Spleen (tissue), 11 donors: Measurements from ENCODE around the gene SCAMP5. TPM values are rescaled to one million over a fixed set of nuclear protein-coding genes. Genes with fewer than 3 reads are reported as not detected.

Source experiments
- DNase-seq: peaks from one replicate; pipeline ENCODE4 v3.0.0-alpha.2; 2020
- H3K27ac ChIP-seq, 8 donors: fragments of 200-600 bp; sonication (generic) in 7 of 8; 1 replicate in 4 of 8; 2 replicates in 4 of 8; pipeline versions ENCODE4 v1.5.0 to v1.8.0; 2016 to 2021; ENCODE audit warnings: inconsistent platforms in 4 of 8, mild to moderate bottlenecking in 4 of 8, moderate library complexity in 1 of 8
- H3K27me3 ChIP-seq, 7 donors: fragments of 200-600 bp; sonication (generic) in 6 of 7; replicated peaks in 1 of 7; 1 replicate in 4 of 7; 2 replicates in 3 of 7; pipeline versions ENCODE4 v1.5.0 to v1.8.0; 2016 to 2021; ENCODE audit warnings: inconsistent platforms in 3 of 7, mild to moderate bottlenecking in 1 of 7
- H3K36me3 ChIP-seq, 6 donors: fragments of 200-600 bp; sonication (generic) in 5 of 6; 1 replicate in 4 of 6; 2 replicates in 2 of 6; pipeline versions ENCODE4 v1.5.0 to v1.8.0; 2016 to 2021; ENCODE audit warnings: inconsistent platforms in 2 of 6
- H3K4me1 ChIP-seq, 6 donors: fragments of 200-600 bp; sonication (generic) in 5 of 6; 1 replicate in 3 of 6; 2 replicates in 3 of 6; pipeline versions ENCODE4 v1.5.0 to v1.8.0; 2016 to 2021; ENCODE audit warnings: inconsistent platforms in 3 of 6
- H3K4me3 ChIP-seq, 8 donors: fragments of 200-600 bp; sonication (generic) in 7 of 8; 1 replicate in 4 of 8; 2 replicates in 4 of 8; pipeline versions ENCODE4 v1.5.0 to v1.8.0; 2016 to 2021; ENCODE audit warnings: inconsistent platforms in 4 of 8, mild to moderate bottlenecking in 4 of 8, moderate library complexity in 2 of 8
- H3K9me3 ChIP-seq, 8 donors: fragments of 200-600 bp; sonication (generic) in 7 of 8; 1 replicate in 4 of 8; 2 replicates in 4 of 8; pipeline versions ENCODE4 v1.5.0 to v1.8.0; 2016 to 2021; ENCODE audit warnings: inconsistent platforms in 4 of 8
- POLR2A ChIP-seq, 3 donors: fragments of 450-650 bp; IDR thresholded peaks; one replicate each; pipeline ENCODE4 v1.5.1; 2017; ENCODE audit warnings: antibody characterized with exemption in 3 of 3, mild to moderate bottlenecking in 1 of 3
- POLR2AphosphoS5 ChIP-seq, 3 donors: sonication (generic); formaldehyde crosslinking; IDR thresholded peaks; one replicate each; pipeline ENCODE4 v1.5.1; 2017; ENCODE audit warnings: antibody characterized with exemption in 3 of 3
- WGBS, 5 donors: extraction: QIAGEN DNeasy Blood & Tissue Kit in 3 of 5; methylation state at CpG; one replicate each; pipeline versions ENCODE4 v1.1.5 to v1.1.7; 2013 to 2018; 5-methylcytosine and 5-hydroxymethylcytosine counted together
- intact Hi-C: fragments of 100-400 bp; cut with DNase I; formaldehyde crosslinking; loops from one replicate; pipeline ENCODE4 v1.15.0; 2023; ENCODE audit warnings: low total_unique reads
- polyA plus RNA-seq, 3 donors: library from polyadenylated mRNA; stranded (reverse); fragments of 200-250 nt; gene quantifications; one replicate each; pipeline ENCODE4 v1.2.1, GENCODE V29; 2013
- total RNA-seq, 7 donors: library from RNA; depleted of rRNA in 3 of 7; stranded (reverse); fragments of >200 nt in 3 of 7; fragmentation: NEBNext Ultra II Directional in 4 of 7; extraction: Animal tissue kit (Norgen Biotek cat#: 25700) in 4 of 7; gene quantifications; one replicate each; pipeline versions ENCODE4 v1.1.0 to v1.2.1, GENCODE V29; 2016 to 2021
- TF ChIP-seq, protein P1 (sequence below), 11 experiments: fragments of 200-600 bp in 7 of 11; fragments of 450-650 bp in 4 of 11; sonication (generic) in 4 of 11; IDR thresholded peaks in 8 of 11; conservative IDR thresholded peaks in 3 of 11; 1 replicate in 7 of 11; 2 replicates in 4 of 11; pipeline versions ENCODE4 v1.4.0 to v1.8.0; 2016 to 2021; ENCODE audit warnings: antibody characterized with exemption in 11 of 11, inconsistent platforms in 4 of 11, mild to moderate bottlenecking in 1 of 11
- donor health status: healthy with polysubstance abuse.
- donor health status: DM: no; HTN: no; CAD: no; lungs with moderate emphysema.
- donor health status: DM: no; HTN: no; CAD: no.
- donor health status: Bipolar disorder and iron deficiency.
- donor health status: healthy.
- donor health status: DM: no; HTN: no; CAD: no.
- donor health status: DM: yes; HTN: yes; CAD: no.

SCAMP5 gene
- total and polyA plus RNA-seq, 10 donors, result 1.8 to 20.0 (median 8.0) TPM

DNA sequence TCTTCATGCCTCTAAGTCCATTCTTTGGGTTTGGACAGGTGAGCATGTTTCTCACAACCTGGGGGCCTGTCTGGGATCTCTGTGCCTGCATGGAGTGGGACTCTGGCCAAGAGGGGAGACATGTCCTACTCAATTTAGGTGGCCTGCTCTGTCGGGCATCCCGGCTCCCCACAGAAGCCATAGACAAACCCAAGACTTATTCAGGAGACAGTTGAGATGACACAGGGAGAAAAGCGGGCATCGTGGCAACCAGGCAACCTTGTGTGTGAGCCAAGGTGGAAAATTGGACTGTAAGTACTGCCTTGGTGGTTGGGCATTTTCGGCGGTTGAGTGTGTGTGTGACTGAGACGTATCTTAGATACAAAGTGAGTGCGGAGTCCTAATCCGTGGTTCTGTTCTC lies 68.5 kb downstream of the SCAMP5 start:
- WGBS, 5 donors, result 90 to 99% (median 97%) methylated on average over 9 of the region's 9 CpGs
- Histone ChIP-seq H3K27me3 (no peaks in the 10 kb centered on the region), H3K27ac (peak overlapping the region in 1 of 8 donors; percentile 51), H3K4me1 (peaks cover 3 to 67% (median 6%) of the 10 kb centered on the region in 6 donors), H3K36me3 (peaks cover 0 to 5% (median 0%) of the 10 kb centered on the region in 6 donors), H3K9me3 (peaks cover 0 to 16% (median 9%) of the 10 kb centered on the region in 8 donors), H3K4me3 (no peak overlapping the region)
- TF ChIP-seq, protein P1, sequence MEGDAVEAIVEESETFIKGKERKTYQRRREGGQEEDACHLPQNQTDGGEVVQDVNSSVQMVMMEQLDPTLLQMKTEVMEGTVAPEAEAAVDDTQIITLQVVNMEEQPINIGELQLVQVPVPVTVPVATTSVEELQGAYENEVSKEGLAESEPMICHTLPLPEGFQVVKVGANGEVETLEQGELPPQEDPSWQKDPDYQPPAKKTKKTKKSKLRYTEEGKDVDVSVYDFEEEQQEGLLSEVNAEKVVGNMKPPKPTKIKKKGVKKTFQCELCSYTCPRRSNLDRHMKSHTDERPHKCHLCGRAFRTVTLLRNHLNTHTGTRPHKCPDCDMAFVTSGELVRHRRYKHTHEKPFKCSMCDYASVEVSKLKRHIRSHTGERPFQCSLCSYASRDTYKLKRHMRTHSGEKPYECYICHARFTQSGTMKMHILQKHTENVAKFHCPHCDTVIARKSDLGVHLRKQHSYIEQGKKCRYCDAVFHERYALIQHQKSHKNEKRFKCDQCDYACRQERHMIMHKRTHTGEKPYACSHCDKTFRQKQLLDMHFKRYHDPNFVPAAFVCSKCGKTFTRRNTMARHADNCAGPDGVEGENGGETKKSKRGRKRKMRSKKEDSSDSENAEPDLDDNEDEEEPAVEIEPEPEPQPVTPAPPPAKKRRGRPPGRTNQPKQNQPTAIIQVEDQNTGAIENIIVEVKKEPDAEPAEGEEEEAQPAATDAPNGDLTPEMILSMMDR (IDR thresholded peaks at IDR 0.05 in 8 of 11, conservative IDR thresholded peaks at IDR 0.05 in 3 of 11), result no peak
- TF ChIP-seq POLR2A (IDR thresholded peaks at IDR 0.05), result no peak
- no peak for TF ChIP-seq POLR2AphosphoS5 (IDR thresholded peaks at IDR 0.05)
- intact Hi-C loops, result no loop called here
- DNase-seq, result no peak

DNA sequence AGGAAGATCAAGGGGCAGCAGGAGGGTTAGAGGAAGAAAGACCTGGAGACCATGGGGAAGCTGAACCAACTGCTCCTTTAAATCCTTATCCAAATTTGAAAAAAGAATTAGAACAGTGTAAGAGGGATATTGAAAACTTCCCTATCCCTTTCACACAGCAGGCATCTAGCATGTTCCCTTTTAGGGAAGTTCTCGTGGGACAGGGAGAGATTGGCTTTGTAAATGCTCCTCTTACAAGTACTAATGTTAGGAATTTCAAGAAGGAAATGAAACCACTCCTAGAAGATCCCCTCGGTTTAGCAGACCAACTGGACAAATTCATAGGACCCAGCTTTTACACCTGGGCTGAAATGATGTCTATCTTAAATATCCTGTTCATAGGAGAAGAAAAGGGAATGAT lies 69.5 kb downstream of the SCAMP5 start:
- intact Hi-C loops, result no loop called here
- Histone ChIP-seq H3K4me1 (peaks cover 10 to 76% (median 15%) of the 10 kb centered on the region in 6 donors), H3K4me3 (no peak overlapping the region), H3K27me3 (no peaks in the 10 kb centered on the region), H3K36me3 (peaks cover 0 to under 1% (median 0%) of the 10 kb centered on the region in 6 donors), H3K9me3 (peaks cover 0 to 16% (median 9%) of the 10 kb centered on the region in 8 donors), H3K27ac (peak overlapping the region in 3 of 8 donors; percentile 0 to 51 (median 22))
- 41 to 61% (median 47%) methylated on average over 2 of the region's 2 CpGs for WGBS, 5 donors
- DNase-seq, result no peak
- no peak for TF ChIP-seq POLR2A (IDR thresholded peaks at IDR 0.05)
- no peak for TF ChIP-seq POLR2AphosphoS5 (IDR thresholded peaks at IDR 0.05)
- TF ChIP-seq, protein P1 (IDR thresholded peaks at IDR 0.05 in 8 of 11, conservative IDR thresholded peaks at IDR 0.05 in 3 of 11), result no peak

DNA sequence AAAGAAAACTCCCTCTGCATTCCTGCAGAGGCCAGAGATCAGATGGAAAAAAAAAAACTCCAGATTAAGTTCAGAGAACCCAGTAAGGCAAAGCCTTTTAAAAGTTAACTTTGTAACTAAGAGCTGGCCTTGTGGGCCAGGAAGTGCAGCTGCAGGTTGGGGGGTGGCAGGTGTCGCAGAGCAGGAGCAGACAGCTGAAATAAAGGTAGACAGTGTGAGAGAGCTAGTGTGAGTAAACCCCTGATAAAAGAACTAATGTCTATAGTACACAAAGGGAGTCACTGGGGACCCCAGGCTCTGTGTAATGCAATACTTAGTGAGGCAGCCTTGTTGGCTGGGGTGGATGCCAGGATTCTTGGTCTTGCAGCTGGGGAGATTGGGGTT lies 70.1 kb downstream of the SCAMP5 start:
- Histone ChIP-seq H3K36me3 (no peaks in the 10 kb centered on the region), H3K27me3 (no peaks in the 10 kb centered on the region), H3K4me1 (peaks cover 12 to 82% (median 20%) of the 10 kb centered on the region in 6 donors), H3K27ac (peak overlapping the region in 4 of 8 donors; percentile 22 to 51 (median 24)), H3K4me3 (no peak overlapping the region), H3K9me3 (peaks cover 0 to 16% (median 9%) of the 10 kb centered on the region in 8 donors)
- DNase-seq, result no peak
- no peak for TF ChIP-seq POLR2AphosphoS5 (IDR thresholded peaks at IDR 0.05)
- TF ChIP-seq, protein P1 (IDR thresholded peaks at IDR 0.05 in 8 of 11, conservative IDR thresholded peaks at IDR 0.05 in 3 of 11), result no peak
- TF ChIP-seq POLR2A (IDR thresholded peaks at IDR 0.05), result no peak
- 46 to 62% (median 56%) methylated on average over 1 of the region's 1 CpG for WGBS, 5 donors
- intact Hi-C loops, result no loop called here

DNA sequence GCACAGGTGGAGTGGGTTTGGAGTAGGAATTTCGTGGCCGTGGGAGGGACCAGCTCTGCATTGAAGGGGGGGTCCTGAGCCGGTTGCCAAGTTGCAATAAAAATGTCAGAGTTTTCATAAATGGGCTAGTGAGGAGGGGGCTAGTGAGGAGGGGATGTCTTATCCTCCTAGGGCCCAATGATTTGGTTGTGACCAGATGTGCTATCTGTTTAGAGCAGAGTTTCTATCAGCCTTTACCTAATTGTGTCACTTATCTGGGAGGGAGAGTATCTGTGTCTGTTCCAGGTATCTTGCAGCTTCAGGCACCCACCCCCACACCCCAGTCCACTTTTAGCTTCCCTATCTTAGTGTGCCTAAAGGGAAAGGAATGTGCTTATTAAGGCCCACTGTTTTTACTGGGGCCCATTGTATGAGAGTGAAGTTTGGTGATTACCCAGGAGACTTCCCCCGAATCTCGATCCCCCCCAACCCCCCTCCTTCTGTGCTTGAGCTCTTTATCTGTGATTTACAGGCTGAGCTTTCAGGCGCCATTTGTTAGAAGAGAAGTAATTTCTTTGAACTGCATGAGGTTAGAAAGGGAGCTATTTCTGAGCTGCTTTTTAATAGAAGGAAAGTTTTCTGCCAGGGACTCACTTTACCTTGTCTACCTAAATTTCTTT lies 70.6 kb downstream of the SCAMP5 start:
- TF ChIP-seq POLR2AphosphoS5 (IDR thresholded peaks at IDR 0.05) (no peak), POLR2A (IDR thresholded peaks at IDR 0.05) (no peak)
- TF ChIP-seq, protein P1 (IDR thresholded peaks at IDR 0.05 in 8 of 11, conservative IDR thresholded peaks at IDR 0.05 in 3 of 11), result no peak
- intact Hi-C loops, result no loop called here

More for the DNA sequence above, 70.6 kb downstream of the SCAMP5 start:
- DNase-seq, result no peak
- H3K27me3 ChIP-seq, result no peaks in the 10 kb centered on the region
- H3K4me1 ChIP-seq, result peaks cover 12 to 82% (median 20%) of the 10 kb centered on the region in 6 donors
- H3K9me3 ChIP-seq, result peaks cover 0 to 16% (median 9%) of the 10 kb centered on the region in 8 donors
- H3K27ac ChIP-seq, result peak overlapping the region in 4 of 8 donors; percentile 22 to 51 (median 24)
- no peaks in the 10 kb centered on the region for H3K36me3 ChIP-seq
- H3K4me3 ChIP-seq, result no peak overlapping the region
- 65 to 79% (median 74%) methylated on average over 6 of the region's 6 CpGs for WGBS, 5 donors
